ENCODE results near the gene GTPBP3.

GRCh38 chr19:17296976-17297375 is 40.4 kb upstream of the GTPBP3 start:
- TF ChIP-seq CTCF (conservative IDR thresholded peaks at IDR 0.05; ENCODE audit: low read length) (no peak), EZH2phosphoT487 (IDR thresholded peaks at IDR 0.05; ENCODE audit: borderline replicate concordance, low read depth, low read length) (no peak)
